Neural crest cell (in vitro differentiated cells): ENCODE data around the gene NLN. TPM values are rescaled to one million over a fixed set of nuclear protein-coding genes. Genes with fewer than 3 reads are reported as not detected.
"Not testable (repeated sequence)": the region's sequence is repeated elsewhere in the genome, so short reads cannot be mapped to it uniquely, and the experiment has no call there.

Experiments used
- DNase-seq: peaks from one replicate; pipeline ENCODE4 v3.0.0; 2021; ENCODE audit warnings: low read depth, mixed read lengths, low spot score
- H3K27ac Mint-ChIP-seq: one replicate; pipeline ENCODE4 v1.8.0; 2021; ENCODE audit warnings: mild to moderate bottlenecking, mixed read lengths; ENCODE audit not compliant: unreplicated experiment
- H3K27me3 Mint-ChIP-seq: 2 replicates; pipeline ENCODE4 v1.8.0; 2021; ENCODE audit warnings: low read depth, mild to moderate bottlenecking, mixed read lengths
- H3K36me3 Mint-ChIP-seq: 2 replicates; pipeline ENCODE4 v1.8.0; 2021; ENCODE audit warnings: low read depth, mild to moderate bottlenecking, mixed read lengths
- H3K4me1 Mint-ChIP-seq: 2 replicates; pipeline ENCODE4 v1.8.0; 2021; ENCODE audit warnings: mixed read lengths
- H3K4me3 Mint-ChIP-seq: one replicate; pipeline ENCODE4 v1.8.0; 2021; ENCODE audit warnings: mild to moderate bottlenecking, mixed read lengths
- H3K9me3 Mint-ChIP-seq: 2 replicates; pipeline ENCODE4 v1.8.0; 2021; ENCODE audit warnings: mixed read lengths
- CTCF ChIP-seq: fragments of 200-600 bp; sonication (generic); conservative IDR thresholded peaks from 2 replicates; pipeline ENCODE4 v1.5.0; 2021; ENCODE audit warnings: antibody characterized with exemption, mild to moderate bottlenecking
- total RNA-seq: library from RNA; stranded (reverse); gene quantifications from 2 replicates; pipeline ENCODE4 v1.2.1, GENCODE V29; 2021

The NLN gene
- total RNA-seq, 1 donor from 2014 or later = 51.7 TPM

GRCh38 chr5:65803699-65804391 is 81.8 kb downstream of the NLN start:
- Mint-ChIP-seq H3K27me3 (no peaks in the 10 kb centered on the region), H3K9me3 (peaks cover 2% of the 10 kb centered on the region), H3K4me3 (no peak overlapping the region), H3K36me3 (peaks cover 48% of the 10 kb centered on the region), H3K4me1 (peaks cover 32% of the 10 kb centered on the region), H3K27ac (no peak overlapping the region)
- TF ChIP-seq CTCF = no peak
- DNase-seq = no peak

GRCh38 chr5:65805089-65805488 is 83.1 kb downstream of the NLN start:
- no peak overlapping the region for H3K27ac Mint-ChIP-seq
- DNase-seq = no peak

GRCh38 chr5:65807494-65807893 is 85.5 kb downstream of the NLN start:
- H3K9me3 Mint-ChIP-seq, H3K27me3 Mint-ChIP-seq, H3K27ac Mint-ChIP-seq, DNase-seq, H3K4me3 Mint-ChIP-seq: not testable (repeated sequence)
- H3K4me1 Mint-ChIP-seq = peaks cover 10% of the 10 kb centered on the region
- peaks cover 46% of the 10 kb centered on the region for H3K36me3 Mint-ChIP-seq

More at GRCh38 chr5:65805089-65805488, 83.1 kb downstream of the NLN start:
- Mint-ChIP-seq H3K9me3 (peaks cover 2% of the 10 kb centered on the region), H3K36me3 (peaks cover 52% of the 10 kb centered on the region), H3K4me3 (no peak overlapping the region), H3K4me1 (peaks cover 24% of the 10 kb centered on the region), H3K27me3 (no peaks in the 10 kb centered on the region)
- no peak for TF ChIP-seq CTCF

GRCh38 chr5:65808251-65808741 is 86.3 kb downstream of the NLN start:
- Mint-ChIP-seq H3K4me3 (no peak overlapping the region), H3K4me1 (peaks cover 10% of the 10 kb centered on the region), H3K36me3 (peaks cover 48% of the 10 kb centered on the region), H3K9me3 (peaks cover 2% of the 10 kb centered on the region), H3K27me3 (no peaks in the 10 kb centered on the region), H3K27ac (no peak overlapping the region)
- no peak for DNase-seq
- TF ChIP-seq CTCF = no peak

GRCh38 chr5:65808818-65809217 is 86.8 kb downstream of the NLN start:
- Mint-ChIP-seq H3K9me3 (peaks cover 2% of the 10 kb centered on the region), H3K27ac (no peak overlapping the region), H3K4me3 (no peak overlapping the region), H3K36me3 (peaks cover 49% of the 10 kb centered on the region), H3K4me1 (peaks cover 10% of the 10 kb centered on the region), H3K27me3 (no peaks in the 10 kb centered on the region)
- no peak for TF ChIP-seq CTCF
- no peak for DNase-seq

- no peak for TF ChIP-seq CTCF
- peaks cover 44% of the 10 kb centered on the region for H3K36me3 Mint-ChIP-seq
- DNase-seq = no peak
- no peak overlapping the region for H3K27ac Mint-ChIP-seq
- H3K4me3 Mint-ChIP-seq = no peak overlapping the region
- no peaks in the 10 kb centered on the region for H3K9me3 Mint-ChIP-seq
- H3K27me3 Mint-ChIP-seq = no peaks in the 10 kb centered on the region
- peaks cover 10% of the 10 kb centered on the region for H3K4me1 Mint-ChIP-seq
These were observed 88.0 kb downstream of the NLN start for GRCh38 chr5:65809817-65810531.
